ENCODE measurements around the gene SEMA3G. TPM values are rescaled to one million over a fixed set of nuclear protein-coding genes. Genes with fewer than 3 reads are reported as not detected.

The SEMA3G gene
- polyA plus RNA-seq, 1 donor (not counting 4 experiments of a cell fraction or from before 2014, with no cell fraction given), result 0.07 TPM

DNA sequence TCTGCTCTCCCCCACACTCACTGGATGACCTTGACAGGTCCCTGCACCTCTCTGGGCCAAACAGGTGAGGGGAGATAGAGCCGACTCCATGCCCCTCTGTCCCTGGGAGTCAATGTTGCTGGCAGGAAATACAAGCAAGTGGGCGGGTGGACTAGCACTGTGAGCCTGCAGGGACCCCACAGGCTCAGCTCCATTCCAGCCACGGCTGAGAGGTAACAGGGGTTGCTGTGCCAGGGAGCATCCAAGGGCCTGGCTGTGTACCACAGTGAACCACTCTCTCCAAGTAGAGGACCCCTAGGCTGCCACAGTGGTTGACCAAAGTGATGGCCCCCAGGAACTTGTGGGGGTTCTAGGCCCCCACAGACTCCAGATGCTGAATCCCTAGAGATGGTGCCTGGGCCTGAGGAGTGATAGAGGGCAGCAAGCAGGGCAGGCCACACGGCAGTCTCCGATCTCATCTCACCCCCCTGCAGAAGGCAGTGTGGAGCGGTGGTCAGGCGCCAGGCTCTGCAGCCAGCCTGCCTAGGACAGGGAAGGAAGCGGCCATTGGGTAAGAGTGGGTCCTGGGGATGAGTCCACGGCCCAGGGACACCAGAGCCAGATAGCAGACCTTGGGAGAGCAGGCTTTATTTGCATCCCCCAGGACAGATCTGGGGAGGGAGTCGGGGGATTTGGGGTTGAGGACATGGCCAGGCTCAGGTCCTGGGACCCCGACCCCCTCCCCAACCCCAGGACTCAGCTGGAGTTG is 5.8 kb upstream of the SEMA3G start:
- no peaks in the 10 kb centered on the region for H3K9me1 ChIP-seq (ENCODE audit: control insufficient read depth, extremely low read depth, insufficient read depth, low read length)
- DNase-seq (ENCODE audit: low read depth, low spot score) (no peak), FAIRE-seq (no peak)
- no peak overlapping the region for H3K9ac ChIP-seq (ENCODE audit: control insufficient read depth, extremely low read depth, insufficient read depth, low read length)
- no peaks in the 10 kb centered on the region for H3K27me3 ChIP-seq (ENCODE audit: control insufficient read depth, extremely low read depth, insufficient read depth, low read length)
- H3K79me2 ChIP-seq (ENCODE audit: control insufficient read depth, insufficient read depth, low read length), result peaks cover 6% of the 10 kb centered on the region
- peaks cover 16% of the 10 kb centered on the region for H3K4me1 ChIP-seq (ENCODE audit: control insufficient read depth, extremely low read depth, insufficient read depth, low read length)
- H3K9me3 ChIP-seq (ENCODE audit: control insufficient read depth, low read depth, low read length), result no peaks in the 10 kb centered on the region
- H3K27ac ChIP-seq (ENCODE audit: control insufficient read depth, insufficient read depth, low read length), result no peak overlapping the region
- no peak overlapping the region for H3K4me2 ChIP-seq (ENCODE audit: control insufficient read depth, extremely low read depth, insufficient read depth, low read depth, low read length)
- H3K36me3 ChIP-seq (ENCODE audit: control insufficient read depth in 2 of 2, extremely low read depth in 1 of 2, insufficient read depth in 2 of 2, low read length in 2 of 2), result no peaks in the 10 kb centered on the region
- no peak overlapping the region for H2AFZ ChIP-seq (ENCODE audit: control insufficient read depth, low read length)
- H4K20me1 ChIP-seq (ENCODE audit: control insufficient read depth, extremely low read depth, insufficient read depth, low read length), result no peaks in the 10 kb centered on the region
- dilution Hi-C loops (cut with MboI; ENCODE audit: extremely low pct_ligation_motif_present, low sequenced_read_pairs), result no loop called here
- no peak overlapping the region for H3K4me3 ChIP-seq (ENCODE audit: control insufficient read depth in 2 of 3, extremely low read depth in 1 of 3, insufficient read depth in 2 of 3, low read depth in 1 of 3, low read length in 3 of 3)
- TF ChIP-seq EZH2 (IDR thresholded peaks at IDR 0.05; ENCODE audit: low read length), result no peak
- TF ChIP-seq, protein P1, sequence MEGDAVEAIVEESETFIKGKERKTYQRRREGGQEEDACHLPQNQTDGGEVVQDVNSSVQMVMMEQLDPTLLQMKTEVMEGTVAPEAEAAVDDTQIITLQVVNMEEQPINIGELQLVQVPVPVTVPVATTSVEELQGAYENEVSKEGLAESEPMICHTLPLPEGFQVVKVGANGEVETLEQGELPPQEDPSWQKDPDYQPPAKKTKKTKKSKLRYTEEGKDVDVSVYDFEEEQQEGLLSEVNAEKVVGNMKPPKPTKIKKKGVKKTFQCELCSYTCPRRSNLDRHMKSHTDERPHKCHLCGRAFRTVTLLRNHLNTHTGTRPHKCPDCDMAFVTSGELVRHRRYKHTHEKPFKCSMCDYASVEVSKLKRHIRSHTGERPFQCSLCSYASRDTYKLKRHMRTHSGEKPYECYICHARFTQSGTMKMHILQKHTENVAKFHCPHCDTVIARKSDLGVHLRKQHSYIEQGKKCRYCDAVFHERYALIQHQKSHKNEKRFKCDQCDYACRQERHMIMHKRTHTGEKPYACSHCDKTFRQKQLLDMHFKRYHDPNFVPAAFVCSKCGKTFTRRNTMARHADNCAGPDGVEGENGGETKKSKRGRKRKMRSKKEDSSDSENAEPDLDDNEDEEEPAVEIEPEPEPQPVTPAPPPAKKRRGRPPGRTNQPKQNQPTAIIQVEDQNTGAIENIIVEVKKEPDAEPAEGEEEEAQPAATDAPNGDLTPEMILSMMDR (optimal IDR thresholded peaks at IDR 0.05 in 1 of 3, IDR thresholded peaks at IDR 0.05 in 1 of 3, conservative IDR thresholded peaks at IDR 0.05 in 1 of 3; ENCODE audit: extremely low read depth in 1 of 3, insufficient read depth in 2 of 3, low read length in 3 of 3), result no peak

DNA sequence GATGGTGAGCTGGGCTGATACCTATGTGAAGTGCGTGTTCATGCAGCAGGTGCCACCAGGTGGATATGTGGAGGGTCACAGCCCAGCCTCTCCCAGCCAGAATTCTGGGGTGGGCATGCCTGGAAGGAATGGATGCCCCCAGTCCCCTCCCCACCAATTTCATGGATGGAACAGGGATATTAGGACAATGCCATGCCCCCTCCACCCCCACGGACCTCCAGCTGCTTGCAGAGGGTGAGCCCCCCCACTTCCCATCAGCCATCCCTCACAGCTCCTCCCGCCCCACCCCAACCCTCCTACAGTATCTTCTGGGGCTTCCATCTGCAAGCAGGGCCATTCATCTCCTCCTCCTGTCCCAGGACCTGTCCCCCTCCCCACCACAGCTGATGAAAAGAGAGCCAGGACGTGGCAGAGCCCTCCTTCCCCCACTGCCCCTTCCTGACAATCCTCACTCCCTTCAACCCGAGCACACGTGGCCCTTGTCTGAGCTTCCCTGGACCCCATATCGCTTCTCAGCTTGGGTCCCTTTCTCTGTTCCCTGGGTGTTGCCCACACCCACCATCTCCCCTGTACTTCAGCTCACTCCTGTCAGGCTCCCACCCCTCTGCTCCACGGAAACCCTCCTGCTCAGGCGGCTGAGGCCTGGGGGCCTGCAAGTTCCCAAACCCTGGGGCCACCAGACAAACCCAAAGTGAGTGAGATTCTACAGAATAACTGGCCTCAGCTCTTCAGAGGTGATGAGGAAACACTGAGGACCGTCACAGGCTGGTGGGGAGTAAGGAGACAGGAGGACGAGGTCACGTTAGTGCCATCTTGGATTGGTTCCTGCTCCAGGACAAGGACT is 2.8 kb upstream of the SEMA3G start:
- peaks cover 6% of the 10 kb centered on the region for H3K4me1 ChIP-seq (ENCODE audit: control insufficient read depth, extremely low read depth, insufficient read depth, low read length)
- H2AFZ ChIP-seq (ENCODE audit: control insufficient read depth, low read length), result no peak overlapping the region
- H3K4me2 ChIP-seq (ENCODE audit: control insufficient read depth, extremely low read depth, insufficient read depth, low read depth, low read length), result no peak overlapping the region
- no peak overlapping the region for H3K9ac ChIP-seq (ENCODE audit: control insufficient read depth, extremely low read depth, insufficient read depth, low read length)
- no peaks in the 10 kb centered on the region for H3K9me1 ChIP-seq (ENCODE audit: control insufficient read depth, extremely low read depth, insufficient read depth, low read length)
- H3K36me3 ChIP-seq (ENCODE audit: control insufficient read depth in 2 of 2, extremely low read depth in 1 of 2, insufficient read depth in 2 of 2, low read length in 2 of 2), result no peaks in the 10 kb centered on the region
- no peak for DNase-seq (ENCODE audit: low read depth, low spot score)
- no peaks in the 10 kb centered on the region for H3K9me3 ChIP-seq (ENCODE audit: control insufficient read depth, low read depth, low read length)
- dilution Hi-C loops (cut with MboI; ENCODE audit: extremely low pct_ligation_motif_present, low sequenced_read_pairs), result no loop called here
- no peaks in the 10 kb centered on the region for H3K79me2 ChIP-seq (ENCODE audit: control insufficient read depth, insufficient read depth, low read length)
- H3K27me3 ChIP-seq (ENCODE audit: control insufficient read depth, extremely low read depth, insufficient read depth, low read length), result no peaks in the 10 kb centered on the region
- no peak overlapping the region for H3K27ac ChIP-seq (ENCODE audit: control insufficient read depth, insufficient read depth, low read length)
- H3K4me3 ChIP-seq (ENCODE audit: control insufficient read depth in 2 of 3, extremely low read depth in 1 of 3, insufficient read depth in 2 of 3, low read depth in 1 of 3, low read length in 3 of 3), result no peak overlapping the region
- FAIRE-seq, result no peak
- no peak for TF ChIP-seq EZH2 (IDR thresholded peaks at IDR 0.05; ENCODE audit: low read length)
- TF ChIP-seq, protein P1 (optimal IDR thresholded peaks at IDR 0.05 in 1 of 3, IDR thresholded peaks at IDR 0.05 in 1 of 3, conservative IDR thresholded peaks at IDR 0.05 in 1 of 3; ENCODE audit: extremely low read depth in 1 of 3, insufficient read depth in 2 of 3, low read length in 3 of 3), result no peak
- H4K20me1 ChIP-seq (ENCODE audit: control insufficient read depth, extremely low read depth, insufficient read depth, low read length), result no peaks in the 10 kb centered on the region
